Amniotic epithelial cell (primary cell): ENCODE data around the gene TMEFF2.
A peak's percentile ranks its signal among the peaks of the same experiment; 100 is the strongest.

ENCODE experiments used
- DNase-seq: peaks from one replicate; pipeline ENCODE4 v3.0.0-alpha.2; 2010; ENCODE audit warnings: low read depth

The TMEFF2 gene

DNA sequence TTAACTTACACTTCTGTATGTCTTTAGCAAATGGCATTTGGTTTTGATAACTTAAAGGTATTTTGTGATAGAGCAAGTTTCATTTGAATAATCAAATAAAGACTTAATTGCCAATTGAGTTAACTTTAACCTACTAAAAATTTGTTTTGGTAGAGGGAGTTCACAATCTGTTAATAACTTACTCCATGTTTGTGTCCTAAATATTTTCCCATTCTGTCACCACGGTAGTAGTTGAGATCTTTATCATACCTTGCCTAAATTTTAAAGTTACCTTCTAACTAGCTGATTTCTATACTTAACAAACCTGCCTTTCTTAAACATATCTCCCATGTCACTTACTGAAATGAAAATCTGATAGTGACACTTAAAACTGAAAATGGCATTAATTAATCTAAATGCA is 127.1 kb downstream of the TMEFF2 start:
- DNase-seq = no peak

DNA sequence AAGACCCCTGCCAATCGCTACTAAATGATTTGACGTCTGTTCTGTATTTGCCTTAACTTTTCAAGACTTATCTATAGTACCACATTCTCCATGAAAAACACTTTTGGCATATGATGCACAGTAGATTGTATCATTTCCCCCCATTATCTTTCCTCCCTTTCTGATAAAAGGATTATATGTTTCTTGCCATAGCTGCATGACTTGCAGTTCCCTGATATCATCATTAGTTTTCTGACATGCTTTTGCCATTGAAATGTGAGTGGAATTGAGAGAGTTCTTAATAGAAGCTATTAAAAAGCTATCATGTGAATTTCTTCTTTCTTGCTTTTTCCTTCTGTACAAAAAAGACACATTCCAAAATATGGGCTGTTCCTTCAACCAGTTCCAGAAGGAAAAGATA is 130.3 kb downstream of the TMEFF2 start:
- DNase-seq = peak; percentile 9

DNA sequence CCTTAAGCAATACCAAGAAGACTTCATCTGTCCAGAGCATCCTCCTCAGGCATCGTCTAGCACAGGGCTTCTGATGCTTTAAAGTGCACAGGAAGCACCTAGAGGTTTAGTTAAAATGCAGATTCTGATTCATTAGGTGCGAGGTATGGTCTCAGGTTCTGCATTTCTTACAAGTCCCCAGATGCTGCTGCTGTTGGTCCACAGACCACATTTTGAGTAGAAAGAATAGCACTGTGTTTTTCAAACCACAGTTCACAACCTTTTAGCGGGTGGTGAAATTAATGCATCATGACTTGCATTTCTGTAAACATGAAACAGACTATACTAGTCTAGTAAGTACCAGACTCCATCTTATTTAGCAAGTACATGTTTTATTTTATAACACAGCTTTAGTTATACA is 134.6 kb downstream of the TMEFF2 start:
- DNase-seq = no peak

- no peak for DNase-seq
Observed at GRCh38 chr2:192059266-192059665, 135.5 kb downstream of the TMEFF2 start.

DNA sequence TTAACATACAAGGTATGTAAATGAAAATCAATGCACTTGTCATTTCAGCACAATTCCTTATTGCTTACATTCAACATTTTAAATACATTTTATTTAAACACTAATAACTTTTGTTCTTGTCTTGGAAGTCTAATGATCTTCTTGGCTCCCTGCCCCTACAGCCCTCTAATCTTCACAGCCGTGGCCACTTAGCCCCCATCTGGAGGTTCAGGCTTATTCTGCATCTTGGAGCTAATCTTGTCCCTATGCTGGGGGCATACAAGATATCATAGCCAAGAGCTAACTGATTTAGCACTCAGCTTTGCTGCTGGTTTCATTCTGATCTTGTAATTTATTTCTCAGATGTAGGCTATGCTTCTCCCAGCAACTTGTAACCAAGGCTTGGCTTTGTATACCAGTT is 140.8 kb downstream of the TMEFF2 start:
- DNase-seq = no peak

DNA sequence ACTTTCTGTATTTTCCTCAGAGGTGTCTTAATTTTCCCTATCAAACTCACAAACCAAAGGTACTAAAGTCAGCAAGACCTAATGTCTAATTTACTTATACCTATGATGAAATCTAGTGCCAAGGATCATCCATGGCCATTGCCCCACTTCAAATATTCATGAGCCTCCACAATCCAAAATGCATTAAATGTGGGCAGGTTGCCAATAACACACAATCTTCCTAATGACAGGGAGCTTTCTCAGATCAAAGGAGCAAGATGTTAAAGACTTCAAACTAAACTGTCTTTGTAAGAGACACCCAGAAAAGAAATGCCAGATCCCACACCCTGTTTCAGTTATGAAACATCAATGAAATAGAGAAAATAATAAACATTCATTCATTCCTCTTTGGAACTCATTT is 143.2 kb downstream of the TMEFF2 start:
- no peak for DNase-seq

GRCh38 chr2:192049362-192049761 is 145.4 kb downstream of the TMEFF2 start:
- DNase-seq = no peak

DNA sequence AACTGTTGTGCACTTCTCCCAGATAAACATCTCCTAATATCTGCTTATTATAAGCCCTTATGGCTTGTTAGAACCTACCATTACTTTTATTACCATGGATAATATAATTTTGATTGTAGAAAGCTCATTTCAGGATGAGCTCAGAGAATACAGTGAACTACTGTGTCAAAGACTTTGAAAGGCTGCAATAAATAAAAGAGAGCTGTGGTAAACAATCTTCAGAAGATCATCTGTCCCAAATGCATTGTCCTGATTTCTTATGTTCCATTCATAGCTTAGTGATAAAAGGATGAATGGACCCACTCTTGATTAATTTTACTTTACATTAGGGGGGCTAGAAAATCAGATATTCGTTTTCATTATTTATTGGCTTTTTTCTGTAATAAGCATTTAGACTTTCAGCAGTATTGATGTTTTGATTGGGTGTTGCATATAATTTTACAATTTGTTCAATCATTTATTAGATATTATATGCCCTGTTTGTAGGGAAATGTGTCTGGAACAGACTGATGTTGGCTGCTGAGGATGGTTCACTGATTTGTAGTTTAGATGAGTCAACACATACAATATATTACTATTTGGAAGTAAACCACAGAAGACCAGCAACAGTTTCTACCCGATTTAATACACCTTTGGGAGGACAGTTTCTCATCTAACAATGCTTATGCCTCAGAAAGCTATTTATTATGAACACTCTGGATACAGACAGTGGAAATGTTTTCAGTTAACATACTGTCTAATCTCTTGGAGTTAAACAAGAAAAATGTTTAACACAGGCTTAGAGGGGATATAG is 147.2 kb downstream of the TMEFF2 start:
- DNase-seq = no peak

DNA sequence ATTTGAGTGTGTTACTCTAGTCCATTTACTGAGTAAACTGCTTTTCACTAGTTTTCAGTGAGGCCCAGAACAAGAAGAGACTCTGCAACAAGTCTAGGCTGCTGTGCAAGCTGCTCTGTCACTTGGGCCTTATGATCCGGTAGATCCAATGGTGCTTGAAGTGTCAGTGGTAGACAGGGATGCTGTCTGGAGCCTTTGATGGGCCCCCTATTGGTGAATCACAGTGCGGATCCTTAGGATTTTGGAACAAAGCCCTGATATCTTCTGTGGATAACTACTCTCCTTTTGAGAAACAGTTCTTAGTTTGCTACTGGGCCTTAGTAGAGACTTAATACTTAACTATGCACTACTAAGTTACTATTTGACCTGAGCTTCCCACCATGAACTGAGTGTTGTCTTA is 150.2 kb downstream of the TMEFF2 start:
- no peak for DNase-seq

GRCh38 chr2:192043216-192043870 is 151.4 kb downstream of the TMEFF2 start:
- DNase-seq = no peak

DNA sequence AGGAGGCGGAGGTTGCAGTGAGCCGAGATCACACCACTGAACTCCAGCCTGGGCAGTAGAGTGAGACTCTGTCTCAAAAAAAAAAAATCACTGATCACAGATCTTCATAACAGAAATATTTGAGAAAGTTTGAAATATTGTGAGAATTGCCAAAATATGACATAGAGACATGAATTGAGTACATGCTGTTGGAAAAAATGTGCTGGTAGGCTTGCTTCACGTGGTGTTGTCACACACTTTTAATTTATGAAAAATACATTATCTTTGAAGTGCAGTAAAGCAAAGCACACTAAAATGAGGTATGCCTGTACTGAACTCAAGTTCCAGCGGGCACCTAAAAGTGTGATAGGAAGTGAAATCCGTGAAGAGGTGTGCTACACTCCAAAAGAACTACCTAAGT is 152.6 kb downstream of the TMEFF2 start:
- no peak for DNase-seq

DNA sequence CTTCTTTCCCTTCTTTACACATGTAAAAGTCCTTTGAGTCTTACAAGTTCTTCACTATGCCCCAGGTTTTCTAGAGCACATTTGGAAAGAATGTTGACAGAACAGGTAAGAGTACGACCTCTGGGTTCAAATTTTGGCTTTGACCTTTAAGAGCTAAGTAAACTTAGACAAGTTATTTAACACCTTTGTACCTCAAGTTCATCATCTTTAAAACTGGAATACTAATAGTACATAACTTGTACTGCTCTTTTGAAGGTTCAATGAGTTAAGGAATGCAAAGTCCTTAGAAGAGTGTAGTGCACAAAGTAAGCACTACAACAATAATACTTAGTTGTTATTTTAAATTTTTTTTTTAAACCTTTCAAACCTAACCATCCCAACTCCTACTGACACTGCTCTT is 156.6 kb downstream of the TMEFF2 start:
- no peak for DNase-seq

- DNase-seq = peak; percentile 73
Observed at GRCh38 chr2:192035731-192036442, 158.8 kb downstream of the TMEFF2 start.

DNA sequence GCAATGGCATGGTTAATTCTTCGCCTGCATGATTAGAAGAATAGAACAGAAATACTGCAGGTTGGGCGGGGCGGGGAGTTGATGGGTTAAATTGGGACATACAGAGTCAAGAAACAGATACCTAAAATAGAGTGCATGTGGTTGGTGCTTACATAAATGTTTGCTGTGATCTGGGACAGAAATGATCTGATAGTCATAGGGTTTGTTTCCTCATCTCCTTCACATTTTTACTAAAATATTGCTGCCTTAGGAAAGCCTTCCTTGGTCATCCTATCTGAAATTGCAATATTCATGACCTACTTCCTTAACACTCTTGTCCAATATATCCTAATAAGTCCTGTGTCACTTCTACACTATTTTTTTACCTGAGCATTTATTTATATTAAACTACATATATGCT is 163.9 kb downstream of the TMEFF2 start:
- no peak for DNase-seq

DNA sequence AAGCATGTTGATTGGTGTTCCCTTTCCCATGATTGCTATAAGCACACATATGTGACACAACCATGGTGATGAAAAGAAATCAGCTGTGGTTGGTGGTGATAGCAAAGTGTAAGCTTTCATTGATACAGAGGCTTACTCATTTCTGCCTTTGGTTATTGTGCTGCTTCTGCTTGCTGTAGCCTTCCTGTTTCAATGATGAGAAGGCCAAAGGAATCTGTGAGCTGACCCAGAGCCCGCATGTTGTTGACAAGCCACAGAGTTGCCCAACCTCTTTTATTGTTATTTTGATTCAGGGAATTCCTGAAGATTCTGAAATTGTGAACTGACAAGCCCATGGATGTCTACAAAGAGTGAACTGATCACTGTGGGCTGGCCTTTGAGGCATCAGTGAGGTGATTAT is 164.4 kb downstream of the TMEFF2 start:
- DNase-seq = peak; percentile 40

- DNase-seq = peak; percentile 59
Observed at GRCh38 chr2:192029089-192029488, 165.6 kb downstream of the TMEFF2 start.

GRCh38 chr2:192026825-192027120 is 168.0 kb downstream of the TMEFF2 start:
- no peak for DNase-seq

DNA sequence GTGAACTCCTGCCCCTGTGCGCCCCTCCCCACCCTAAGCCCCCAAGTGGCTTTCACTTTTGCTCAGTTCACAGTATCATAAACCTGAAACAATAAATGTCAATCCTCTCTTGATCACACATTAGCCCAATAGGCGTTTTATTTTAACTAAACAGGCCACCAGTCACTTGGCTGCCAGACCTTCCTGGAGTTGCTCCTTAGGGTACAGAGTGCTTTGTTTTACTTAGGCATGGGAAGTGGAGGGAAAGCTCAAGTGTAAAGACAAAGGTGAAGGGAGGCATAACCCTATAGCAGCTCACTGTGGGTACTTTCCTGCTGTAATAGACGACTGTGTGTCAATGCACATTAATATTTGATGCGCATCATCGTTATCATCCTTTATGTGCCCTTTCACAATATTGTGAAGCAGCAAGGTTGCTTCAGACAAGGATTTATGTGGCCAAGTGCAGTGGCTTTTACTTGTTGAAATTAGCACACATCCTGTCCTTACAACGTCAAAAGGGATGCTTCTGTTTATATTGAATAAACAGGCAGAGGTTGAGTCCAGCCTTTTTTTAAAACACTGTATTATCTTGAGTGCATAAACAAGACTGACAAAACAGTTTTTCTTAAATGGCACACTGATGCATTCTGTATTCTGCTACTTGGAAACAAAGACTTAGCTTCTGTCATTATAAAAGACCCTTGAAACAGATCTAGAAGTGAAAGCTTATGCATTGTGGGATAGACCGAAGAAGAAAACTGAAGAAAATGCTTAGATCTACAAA is 168.5 kb downstream of the TMEFF2 start:
- peak; percentile 51 for DNase-seq

GRCh38 chr2:192025637-192026036 is 169.1 kb downstream of the TMEFF2 start:
- DNase-seq = no peak

- DNase-seq = no peak
Observed at GRCh38 chr2:192023006-192023405, 171.7 kb downstream of the TMEFF2 start.

GRCh38 chr2:192017844-192018243 is 176.9 kb downstream of the TMEFF2 start:
- DNase-seq = no peak

DNA sequence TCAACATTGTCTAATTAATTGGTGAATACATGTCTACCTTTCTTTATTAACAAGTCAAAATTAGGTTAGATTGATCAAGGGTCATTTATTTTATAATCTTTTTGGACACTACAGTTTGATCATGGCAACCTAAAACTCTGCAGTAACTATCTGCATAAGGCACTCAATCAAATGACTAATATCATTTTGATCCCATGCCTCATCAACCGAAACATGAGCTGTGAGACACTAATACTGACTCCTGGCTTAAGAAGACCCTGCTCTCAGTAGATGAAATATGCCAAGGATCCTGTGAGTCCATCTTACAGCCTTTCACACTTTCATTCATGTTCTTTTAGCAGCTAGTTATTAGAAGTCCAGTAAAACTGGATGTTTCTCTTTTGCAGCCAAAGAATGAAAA is 178.5 kb downstream of the TMEFF2 start:
- DNase-seq = peak; percentile 52

GRCh38 chr2:192013211-192013610 is 181.5 kb downstream of the TMEFF2 start:
- DNase-seq = no peak
